ENCODE data around the gene MAX.
"Not testable (repeated sequence)": the region's sequence is repeated elsewhere in the genome, so short reads cannot be mapped to it uniquely, and the experiment has no call there.

The MAX gene

GRCh38 chr14:65031321-65031720 lies 71.0 kb downstream of the MAX start:
- DNase-seq = not testable (repeated sequence)

- no peak for DNase-seq
These were observed 73.4 kb downstream of the MAX start for GRCh38 chr14:65028937-65029336.

DNA sequence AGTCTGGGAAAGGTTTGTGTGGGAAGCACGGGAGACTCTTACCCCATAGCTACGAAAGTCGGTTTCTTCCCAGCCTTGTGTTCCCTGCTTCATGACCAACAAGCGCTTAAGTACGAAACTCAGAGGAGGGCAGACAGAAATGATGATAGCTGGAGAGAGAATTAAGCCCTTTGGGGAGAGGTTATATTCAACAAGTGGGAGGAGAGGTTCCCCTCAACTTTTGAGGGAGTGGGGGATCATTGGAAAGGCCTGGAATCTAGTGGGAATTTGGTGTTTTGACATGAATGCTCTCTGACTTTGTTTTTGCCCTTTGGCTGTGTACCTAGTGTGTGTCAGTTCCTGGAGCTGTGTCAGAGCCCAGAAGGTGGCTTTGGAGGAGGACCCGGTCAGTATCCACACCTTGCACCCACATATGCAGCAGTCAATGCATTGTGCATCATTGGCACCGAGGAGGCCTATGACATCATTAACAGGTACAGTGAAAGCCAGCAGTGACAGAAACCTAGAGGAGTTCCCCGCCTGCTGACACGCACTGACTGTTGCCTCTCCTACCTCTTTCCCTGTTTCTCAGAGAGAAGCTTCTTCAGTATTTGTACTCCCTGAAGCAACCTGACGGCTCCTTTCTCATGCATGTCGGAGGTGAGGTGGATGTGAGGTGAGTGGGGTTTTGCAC lies 75.1 kb downstream of the MAX start:
- DNase-seq = no peak

DNA sequence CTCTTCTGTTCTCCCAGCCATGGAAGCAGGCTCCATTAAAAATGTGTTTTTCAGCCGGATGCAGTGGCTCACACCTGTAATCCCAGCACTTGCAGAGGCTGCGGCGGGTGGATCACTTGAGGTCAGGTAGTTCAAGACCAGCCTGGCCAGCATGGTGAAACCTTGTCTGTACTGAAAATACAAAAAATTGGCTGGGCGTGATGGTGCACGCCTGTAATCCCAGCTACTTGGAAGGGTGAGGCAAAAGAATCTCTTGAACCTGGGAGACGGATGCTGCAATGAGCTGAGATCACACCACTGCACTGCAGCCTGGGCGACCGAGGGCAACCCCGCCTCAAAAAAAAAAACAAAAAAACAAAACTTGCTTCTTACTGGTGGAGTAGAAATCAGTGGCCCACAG lies 75.8 kb downstream of the MAX start:
- DNase-seq = no peak

DNA sequence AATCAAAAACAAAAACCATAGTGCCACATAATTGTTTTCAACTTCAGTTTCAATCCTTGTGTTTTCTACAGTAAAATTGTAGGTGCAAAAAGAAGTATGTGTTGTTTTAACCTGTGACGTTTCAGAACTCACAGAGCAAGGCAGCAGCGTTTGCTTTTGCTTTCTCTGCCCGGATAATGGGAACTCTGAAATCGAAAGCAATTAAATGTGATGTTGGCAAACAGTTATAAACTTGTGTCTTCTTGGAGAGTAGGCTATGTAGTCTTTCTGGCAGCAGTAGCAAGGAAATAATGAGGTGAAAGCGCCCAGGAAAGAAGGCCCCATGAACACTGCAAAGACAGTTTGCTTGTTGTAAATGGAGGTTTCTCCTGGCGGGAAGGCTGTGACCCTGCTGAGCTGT lies 76.5 kb downstream of the MAX start:
- DNase-seq = no peak
